ENCODE measurements around the gene ZNF292.

DNA sequence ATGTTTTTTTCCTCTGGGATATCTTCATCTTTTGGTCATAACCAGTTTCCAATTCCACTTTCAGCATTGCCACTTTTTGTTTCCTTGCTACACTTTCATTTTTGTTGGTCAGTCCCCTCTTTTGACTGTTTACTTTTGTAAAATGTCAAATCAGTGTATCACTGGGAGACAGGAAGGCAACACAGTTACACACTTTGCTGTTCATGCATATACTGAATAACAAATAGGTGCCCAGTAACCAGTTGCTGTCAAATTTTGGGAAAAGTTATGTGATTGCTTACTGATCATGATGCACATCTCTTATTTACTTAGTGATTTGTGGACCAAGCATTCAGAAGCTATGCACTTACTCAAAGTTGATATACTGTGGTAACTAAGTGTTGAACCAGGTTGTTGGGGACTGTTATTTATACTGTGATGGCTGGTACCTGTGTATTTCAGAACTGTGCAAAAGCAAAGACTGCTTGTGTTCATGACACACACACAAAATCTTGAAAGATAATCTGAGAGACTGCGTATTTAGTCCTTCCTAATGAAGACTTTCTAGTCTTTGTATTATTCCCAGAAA is 41.0 kb downstream of the ZNF292 start:
- TF ChIP-seq, protein P1, sequence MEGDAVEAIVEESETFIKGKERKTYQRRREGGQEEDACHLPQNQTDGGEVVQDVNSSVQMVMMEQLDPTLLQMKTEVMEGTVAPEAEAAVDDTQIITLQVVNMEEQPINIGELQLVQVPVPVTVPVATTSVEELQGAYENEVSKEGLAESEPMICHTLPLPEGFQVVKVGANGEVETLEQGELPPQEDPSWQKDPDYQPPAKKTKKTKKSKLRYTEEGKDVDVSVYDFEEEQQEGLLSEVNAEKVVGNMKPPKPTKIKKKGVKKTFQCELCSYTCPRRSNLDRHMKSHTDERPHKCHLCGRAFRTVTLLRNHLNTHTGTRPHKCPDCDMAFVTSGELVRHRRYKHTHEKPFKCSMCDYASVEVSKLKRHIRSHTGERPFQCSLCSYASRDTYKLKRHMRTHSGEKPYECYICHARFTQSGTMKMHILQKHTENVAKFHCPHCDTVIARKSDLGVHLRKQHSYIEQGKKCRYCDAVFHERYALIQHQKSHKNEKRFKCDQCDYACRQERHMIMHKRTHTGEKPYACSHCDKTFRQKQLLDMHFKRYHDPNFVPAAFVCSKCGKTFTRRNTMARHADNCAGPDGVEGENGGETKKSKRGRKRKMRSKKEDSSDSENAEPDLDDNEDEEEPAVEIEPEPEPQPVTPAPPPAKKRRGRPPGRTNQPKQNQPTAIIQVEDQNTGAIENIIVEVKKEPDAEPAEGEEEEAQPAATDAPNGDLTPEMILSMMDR (IDR thresholded peaks at IDR 0.05): no peak
- TF ChIP-seq POLR2A (IDR thresholded peaks at IDR 0.05): no peak
- TF ChIP-seq POLR2AphosphoS5 (IDR thresholded peaks at IDR 0.05): no peak
- TF ChIP-seq EP300 (IDR thresholded peaks at IDR 0.05): no peak

All from stomach (tissue), 4 donors.